ENCODE measurements around the gene ARHGAP21. TPM values are rescaled to one million over a fixed set of nuclear protein-coding genes. Genes with fewer than 3 reads are reported as not detected.

Gene ARHGAP21
- total RNA-seq, 2 experiments from 2014 or later = 18.8 to 19.8 TPM

DNA sequence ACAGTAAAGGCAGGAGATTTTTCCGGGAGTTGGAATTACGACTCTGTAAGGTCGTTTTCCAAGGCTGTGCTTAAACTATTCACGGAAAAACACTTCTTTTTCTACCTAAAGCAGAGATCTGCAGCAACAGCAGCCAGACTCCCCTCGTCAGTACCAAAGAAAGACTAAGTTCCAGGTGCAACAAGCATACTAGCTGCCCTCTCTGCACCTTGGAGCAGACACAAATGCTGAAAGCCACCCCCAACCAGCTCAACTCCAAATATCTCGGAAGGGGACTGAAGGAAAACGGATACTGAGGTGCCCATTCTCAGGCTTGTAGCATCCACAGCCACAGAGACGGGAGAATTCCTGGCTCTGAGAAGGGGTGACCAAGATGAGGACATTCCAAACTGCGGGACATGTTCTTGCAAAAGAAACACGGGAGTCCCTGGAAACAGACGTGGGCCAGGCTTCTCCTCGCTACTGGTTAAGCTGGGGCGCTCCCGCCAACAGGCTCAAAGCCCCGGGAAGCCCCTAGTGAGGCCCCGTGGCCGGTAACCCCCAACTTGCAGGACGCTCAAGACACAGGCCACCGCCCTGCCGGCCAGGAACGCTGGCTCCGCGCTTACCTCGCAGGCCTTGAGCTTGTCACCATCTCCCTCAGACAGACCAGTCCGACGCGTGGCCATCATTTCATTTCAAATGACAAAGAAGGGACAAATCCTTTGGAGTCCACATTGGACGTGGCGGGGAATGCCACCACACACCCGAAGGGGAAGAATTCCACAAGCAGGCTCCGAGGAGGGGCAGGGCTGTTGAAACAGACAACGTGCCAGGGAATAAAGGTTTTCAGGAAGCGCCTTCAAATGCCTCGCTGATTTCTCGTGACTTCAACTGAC lies 2.2 kb downstream of the ARHGAP21 start:
- ATAC-seq (no peak), DNase-seq (no peak)
- intact Hi-C loops (cut with micrococcal nuclease) = loop anchor here (5.0 to 10.0 kb wide), 2 partner anchors 79 to 293 kb away; partner anchors contain the start of genes ENKUR and THNSL1
- Mint-ChIP-seq H3K4me3 (peak overlapping the region; percentile 76), H3K36me3 (ENCODE audit: low read depth) (peaks cover 2% of the 10 kb centered on the region), H3K4me1 (ENCODE audit: low read depth) (peaks cover 25% of the 10 kb centered on the region), H3K27me3 (no peaks in the 10 kb centered on the region), H3K9me3 (no peaks in the 10 kb centered on the region), H3K27ac (no peak overlapping the region)
- CTCF ChIA-PET = no interaction called here
- POLR2A ChIA-PET = interaction anchor here (0.6 kb wide), 1 partner anchor 188 kb away, joined by 3 read pairs; no protein-coding TSS in a partner anchor
- TF ChIP-seq, protein P1, sequence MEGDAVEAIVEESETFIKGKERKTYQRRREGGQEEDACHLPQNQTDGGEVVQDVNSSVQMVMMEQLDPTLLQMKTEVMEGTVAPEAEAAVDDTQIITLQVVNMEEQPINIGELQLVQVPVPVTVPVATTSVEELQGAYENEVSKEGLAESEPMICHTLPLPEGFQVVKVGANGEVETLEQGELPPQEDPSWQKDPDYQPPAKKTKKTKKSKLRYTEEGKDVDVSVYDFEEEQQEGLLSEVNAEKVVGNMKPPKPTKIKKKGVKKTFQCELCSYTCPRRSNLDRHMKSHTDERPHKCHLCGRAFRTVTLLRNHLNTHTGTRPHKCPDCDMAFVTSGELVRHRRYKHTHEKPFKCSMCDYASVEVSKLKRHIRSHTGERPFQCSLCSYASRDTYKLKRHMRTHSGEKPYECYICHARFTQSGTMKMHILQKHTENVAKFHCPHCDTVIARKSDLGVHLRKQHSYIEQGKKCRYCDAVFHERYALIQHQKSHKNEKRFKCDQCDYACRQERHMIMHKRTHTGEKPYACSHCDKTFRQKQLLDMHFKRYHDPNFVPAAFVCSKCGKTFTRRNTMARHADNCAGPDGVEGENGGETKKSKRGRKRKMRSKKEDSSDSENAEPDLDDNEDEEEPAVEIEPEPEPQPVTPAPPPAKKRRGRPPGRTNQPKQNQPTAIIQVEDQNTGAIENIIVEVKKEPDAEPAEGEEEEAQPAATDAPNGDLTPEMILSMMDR (IDR thresholded peaks at IDR 0.05) = no peak

GRCh38 chr10:24720096-24720495 lies 3.6 kb downstream of the ARHGAP21 start:
- intact Hi-C loops (cut with micrococcal nuclease) = loop anchor here (5.0 to 10.0 kb wide), 2 partner anchors 78 to 295 kb away; partner anchors contain the start of genes ENKUR and THNSL1
- Mint-ChIP-seq H3K4me1 (ENCODE audit: low read depth) (peaks cover 24% of the 10 kb centered on the region), H3K27ac (no peak overlapping the region), H3K36me3 (ENCODE audit: low read depth) (peaks cover 2% of the 10 kb centered on the region), H3K9me3 (no peaks in the 10 kb centered on the region), H3K4me3 (no peak overlapping the region), H3K27me3 (no peaks in the 10 kb centered on the region)
- DNase-seq (no peak), ATAC-seq (no peak)
- ChIA-PET CTCF (no interaction called here), POLR2A (no interaction called here)
- TF ChIP-seq, protein P1 (IDR thresholded peaks at IDR 0.05) = no peak

DNA sequence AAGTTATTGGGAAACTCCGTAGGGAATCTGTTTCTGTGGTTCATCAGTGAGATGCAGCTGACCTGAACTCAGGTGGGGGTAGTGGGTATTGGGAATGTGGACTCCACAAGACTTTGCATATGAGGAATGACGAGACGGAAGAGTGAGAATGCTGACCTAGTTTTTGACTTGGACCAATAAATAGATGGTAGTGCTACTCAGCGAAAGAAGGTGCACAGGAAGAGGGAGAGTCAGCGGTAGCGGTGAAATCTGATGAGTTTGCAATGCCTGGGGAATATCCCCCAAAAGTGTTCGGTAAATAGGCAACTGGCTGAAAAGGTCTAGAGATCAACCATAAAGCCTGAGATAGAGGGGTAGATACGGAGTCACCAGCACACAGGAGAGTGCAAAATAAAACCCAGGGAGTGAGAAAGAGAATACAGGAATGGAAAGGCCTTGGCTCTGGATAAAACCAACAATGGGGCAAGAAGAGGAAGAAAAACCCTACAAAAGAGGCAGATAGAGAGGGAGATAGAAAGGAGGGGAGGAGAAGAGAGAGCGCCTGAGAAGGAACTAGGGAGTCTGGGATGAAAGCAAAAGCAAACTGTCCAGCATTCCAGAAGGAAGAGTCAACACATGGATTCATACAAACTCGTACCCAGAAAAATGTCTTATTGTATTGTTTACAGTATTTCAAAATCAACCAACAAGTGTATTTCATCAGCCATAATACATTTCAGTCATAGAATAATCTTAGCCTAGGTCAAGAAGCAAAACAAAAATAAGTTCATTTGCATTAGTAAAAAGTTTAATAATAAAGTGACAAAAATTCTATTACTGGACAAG lies 5.4 kb downstream of the ARHGAP21 start:
- no peak for DNase-seq
- POLR2A ChIA-PET = no interaction called here
- peaks cover 2% of the 10 kb centered on the region for H3K36me3 Mint-ChIP-seq (ENCODE audit: low read depth)
- H3K27ac Mint-ChIP-seq = no peak overlapping the region
- CTCF ChIA-PET = no interaction called here
- H3K4me1 Mint-ChIP-seq (ENCODE audit: low read depth) = peaks cover 20% of the 10 kb centered on the region
- intact Hi-C loops (cut with micrococcal nuclease) = no loop called here
- no peaks in the 10 kb centered on the region for H3K9me3 Mint-ChIP-seq
- no peak for ATAC-seq
- no peak overlapping the region for H3K4me3 Mint-ChIP-seq
- TF ChIP-seq, protein P1 (IDR thresholded peaks at IDR 0.05) = no peak
- H3K27me3 Mint-ChIP-seq = no peaks in the 10 kb centered on the region

- H3K36me3 Mint-ChIP-seq (ENCODE audit: low read depth) = peaks cover under 1% of the 10 kb centered on the region
- peaks cover 13% of the 10 kb centered on the region for H3K4me1 Mint-ChIP-seq (ENCODE audit: low read depth)
- ChIA-PET CTCF (interaction anchor here (1.1 kb wide), 1 partner anchor 265 kb away, joined by 3 read pairs; no protein-coding TSS in a partner anchor), POLR2A (no interaction called here)
- no peaks in the 10 kb centered on the region for H3K27me3 Mint-ChIP-seq
- ATAC-seq (no peak), DNase-seq (no peak)
- H3K27ac Mint-ChIP-seq = no peak overlapping the region
- intact Hi-C loops (cut with micrococcal nuclease) = no loop called here
- TF ChIP-seq, protein P1 (IDR thresholded peaks at IDR 0.05) = no peak
- H3K4me3 Mint-ChIP-seq = no peak overlapping the region
- no peaks in the 10 kb centered on the region for H3K9me3 Mint-ChIP-seq
These were observed 7.4 kb downstream of the ARHGAP21 start for GRCh38 chr10:24716295-24716694.
